ENCODE data around the gene MITF.

DNA sequence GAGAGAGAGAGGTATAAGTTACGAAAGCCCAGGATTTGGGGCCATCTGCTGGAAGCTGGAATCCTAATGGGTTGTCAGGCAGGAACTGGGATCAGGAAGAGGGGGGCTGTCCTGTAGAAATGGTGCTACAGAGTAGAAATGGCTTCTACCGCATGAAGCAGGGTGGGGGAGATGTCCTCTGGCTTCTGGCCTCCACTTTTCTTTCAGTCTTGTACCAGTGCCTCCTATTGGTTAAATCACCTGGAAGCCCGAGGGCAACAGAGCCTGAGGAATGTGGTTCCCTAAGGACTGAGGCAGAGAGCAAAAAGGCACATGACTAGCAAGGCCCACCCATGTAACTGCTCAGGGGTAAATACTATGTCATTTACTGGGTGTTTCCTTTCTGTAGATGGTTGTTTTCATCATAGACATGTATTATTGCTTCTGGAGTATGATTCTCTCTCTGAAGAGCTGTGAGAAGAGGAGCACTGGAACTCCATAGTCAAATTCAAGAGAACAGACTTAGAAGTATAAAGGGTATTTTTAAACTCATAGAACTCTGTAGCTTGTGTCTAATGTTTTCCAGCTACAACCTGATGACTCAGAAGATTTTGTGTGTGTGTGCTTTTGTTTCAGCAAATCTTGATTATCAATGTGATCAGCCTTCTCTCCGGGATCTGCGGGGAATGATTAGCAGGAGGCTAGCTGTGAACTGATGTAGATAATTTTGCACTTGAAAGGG is 20.2 kb upstream of the MITF start:
- TF ChIP-seq POLR2AphosphoS5 (IDR thresholded peaks at IDR 0.05) (no peak), EP300 (IDR thresholded peaks at IDR 0.05) (no peak)

All from suprapubic skin (tissue), 4 donors.